ENCODE measurements around the gene USP34.
"Not testable (repeated sequence)": the region's sequence is repeated elsewhere in the genome, so short reads cannot be mapped to it uniquely, and the experiment has no call there.

Gene USP34

DNA sequence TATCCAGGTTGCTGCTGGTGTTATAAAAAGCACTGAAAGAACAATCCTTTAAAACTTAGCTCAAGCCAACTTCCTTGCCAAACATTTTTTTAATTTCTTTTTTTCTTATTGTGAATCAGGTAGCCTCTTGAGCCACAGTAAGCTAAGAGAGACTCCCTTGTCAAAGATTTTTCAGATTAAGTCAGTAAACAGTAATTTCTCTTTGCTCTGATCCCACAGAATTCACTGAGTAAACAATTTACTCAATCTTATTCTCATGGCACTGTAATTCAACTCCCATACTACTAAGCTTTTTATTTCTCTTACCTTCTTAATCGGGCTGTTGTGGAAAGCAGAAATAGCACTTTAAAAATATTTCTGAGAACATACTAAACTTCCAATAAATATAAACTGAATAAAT is 226.2 kb downstream of the USP34 start:
- DNase-seq: no peak

DNA sequence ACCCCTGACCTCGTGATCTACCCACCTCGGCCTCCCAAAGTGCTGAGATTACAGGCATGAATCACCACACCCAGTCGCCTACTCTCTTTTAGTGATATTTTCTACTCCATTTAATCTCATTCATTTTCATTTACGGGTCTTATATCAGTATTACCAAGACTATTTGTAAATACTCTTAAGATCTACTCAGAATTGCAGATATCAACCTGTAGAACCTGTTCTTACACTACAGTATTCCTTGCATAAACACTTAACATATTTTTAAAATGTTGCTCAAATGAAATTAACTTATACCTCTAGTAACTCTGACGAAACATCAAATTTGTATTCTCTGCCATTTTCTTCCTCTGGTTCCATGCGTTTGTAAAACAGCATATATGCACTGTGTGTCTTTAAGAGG is 229.6 kb downstream of the USP34 start:
- DNase-seq: no peak

DNA sequence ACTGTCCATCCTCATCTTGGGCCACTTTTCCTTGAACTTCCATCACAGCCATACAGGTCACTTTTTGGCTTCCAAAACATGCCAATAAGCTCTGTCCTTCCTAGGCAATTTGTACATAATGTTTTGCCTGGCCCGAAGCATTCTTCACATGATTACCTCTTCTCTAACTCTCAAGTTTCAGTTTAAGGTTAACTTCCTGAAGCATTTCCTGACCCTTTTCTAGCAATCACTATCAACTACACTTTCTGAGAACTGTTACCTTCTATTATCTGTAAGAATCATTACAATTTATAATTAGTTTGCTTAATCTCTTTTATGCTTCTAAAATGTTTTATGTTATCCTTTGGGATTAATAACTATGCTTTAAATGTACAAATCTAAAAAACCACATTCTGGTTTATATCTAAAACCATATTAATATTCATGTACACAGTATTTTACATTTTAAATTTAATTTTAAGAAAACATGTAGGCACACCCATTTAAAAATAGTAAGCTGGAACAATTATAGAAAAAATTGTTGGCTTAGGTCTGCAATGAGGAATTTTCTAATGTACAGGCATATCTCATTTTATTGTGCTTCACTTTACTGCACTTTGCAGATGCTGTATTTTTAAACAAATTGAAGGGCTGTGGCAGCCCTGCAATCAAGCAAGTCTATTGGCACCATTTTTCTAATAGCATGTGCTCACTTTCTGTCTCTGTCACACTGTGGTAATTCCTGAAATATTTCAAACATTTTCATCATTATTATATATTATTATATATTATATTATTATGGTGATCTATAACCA is 232.5 kb downstream of the USP34 start:
- no peak for DNase-seq

DNA sequence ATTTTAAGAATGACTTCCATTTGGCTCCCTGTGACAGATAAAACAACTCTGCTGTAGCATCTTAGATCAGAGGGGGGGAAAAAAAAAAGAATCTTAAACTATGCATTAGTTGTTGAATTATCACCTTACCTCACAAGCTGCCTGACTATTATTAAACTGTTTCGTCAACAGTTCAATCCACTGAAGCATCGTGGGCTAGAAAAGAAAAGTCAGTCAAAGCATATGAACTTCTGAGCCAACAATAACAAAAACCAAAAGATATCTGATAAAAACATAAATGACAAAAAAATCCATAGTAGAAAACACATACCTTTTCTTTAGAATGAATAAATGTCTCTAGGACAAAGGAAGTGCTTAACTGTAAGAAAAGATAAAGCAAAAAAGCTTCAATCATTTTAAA is 235.2 kb downstream of the USP34 start:
- no peak for DNase-seq

DNA sequence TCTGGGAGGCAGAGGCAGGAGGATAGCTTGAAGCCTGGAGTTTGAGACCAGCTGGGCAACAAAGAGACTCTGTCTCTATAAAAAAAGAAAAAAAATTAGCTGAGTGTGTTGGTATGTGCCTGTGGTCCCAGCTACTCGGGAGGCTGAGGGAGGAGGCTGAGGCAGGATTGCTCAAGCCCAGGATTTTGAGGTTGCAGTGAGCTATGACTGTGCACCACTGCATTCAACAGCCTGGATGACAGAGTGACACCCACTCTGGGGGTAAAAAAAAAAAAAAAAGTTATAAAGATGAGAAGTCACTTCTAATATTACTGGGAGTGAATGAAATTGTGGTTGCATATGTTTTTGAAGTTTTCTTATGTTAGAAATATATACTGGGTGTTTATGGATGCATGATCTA is 237.3 kb downstream of the USP34 start:
- no peak for DNase-seq

DNA sequence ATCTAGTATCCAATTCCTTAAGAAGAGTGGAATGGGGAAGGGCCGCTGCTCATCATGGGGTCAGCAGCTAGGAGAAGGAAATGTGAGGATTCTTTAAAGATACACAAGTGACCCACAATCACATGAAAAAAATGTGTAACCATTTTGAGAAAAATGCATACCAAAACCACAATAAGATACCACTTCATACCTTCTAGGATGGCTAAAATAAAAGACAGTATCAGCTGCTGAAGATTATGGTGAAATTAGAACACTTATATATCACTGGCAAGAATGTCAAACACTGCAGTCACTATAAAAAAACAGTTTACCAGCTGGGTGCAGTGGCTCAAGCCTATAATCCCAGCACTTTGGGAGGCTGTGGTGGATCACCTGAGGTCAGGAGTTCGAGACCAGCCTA is 241.0 kb downstream of the USP34 start:
- no peak for DNase-seq

DNA sequence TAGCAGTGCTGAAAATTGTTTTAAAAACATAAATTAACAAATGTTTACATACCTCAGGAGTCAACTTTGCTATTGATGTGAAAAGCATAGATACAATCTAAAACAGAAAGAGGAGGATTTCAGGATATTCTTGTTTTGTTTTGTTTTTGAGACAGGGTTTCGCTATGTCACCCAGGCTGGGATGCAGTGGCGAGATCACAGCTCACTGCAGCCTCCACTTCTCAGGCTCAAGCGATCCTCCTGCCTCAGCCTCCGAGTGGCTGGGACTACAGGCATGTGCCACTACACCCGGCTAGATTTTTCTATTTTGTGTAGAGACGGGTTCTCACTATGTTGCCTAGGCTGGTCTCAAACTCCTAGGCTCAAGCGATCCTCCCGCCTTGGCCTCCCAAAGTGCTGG is 248.3 kb downstream of the USP34 start:
- no peak for DNase-seq

DNA sequence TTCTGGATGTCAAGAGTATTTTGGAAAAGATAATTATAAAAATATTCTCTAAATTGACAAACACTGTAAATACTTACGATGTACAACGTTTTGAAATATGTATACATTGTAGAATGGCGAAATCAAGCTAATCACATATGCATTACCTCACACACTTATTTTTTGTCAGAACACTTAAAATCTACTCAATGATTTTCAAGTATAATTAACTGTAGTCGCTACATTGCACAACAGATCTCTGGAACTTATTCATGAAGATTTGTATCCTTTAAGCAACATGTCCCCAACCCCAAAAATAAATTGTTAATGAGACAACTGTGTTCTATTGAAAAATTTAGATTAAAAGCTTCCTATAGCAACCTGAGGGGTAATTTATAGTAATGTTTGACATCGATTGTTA is 249.1 kb downstream of the USP34 start:
- DNase-seq: no peak

DNA sequence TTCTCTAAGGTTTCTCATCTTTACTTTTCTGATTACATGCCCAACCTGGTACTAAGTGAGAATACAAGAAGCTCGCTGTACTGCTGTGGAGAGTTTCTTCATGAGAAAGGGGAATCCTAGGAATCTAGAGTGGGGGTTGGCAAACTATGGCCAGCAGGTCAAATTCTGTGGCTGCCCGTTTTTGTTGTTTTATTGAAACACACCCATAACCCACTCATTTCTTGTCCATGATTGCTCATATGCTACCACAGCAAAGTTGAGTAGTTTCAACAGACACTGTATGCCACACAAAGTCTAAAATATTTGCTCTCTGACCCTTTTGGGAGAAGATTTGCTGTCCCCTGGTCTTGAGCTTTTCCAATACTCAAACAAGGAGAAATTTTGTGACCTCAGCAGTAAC is 250.1 kb downstream of the USP34 start:
- no peak for DNase-seq

DNA sequence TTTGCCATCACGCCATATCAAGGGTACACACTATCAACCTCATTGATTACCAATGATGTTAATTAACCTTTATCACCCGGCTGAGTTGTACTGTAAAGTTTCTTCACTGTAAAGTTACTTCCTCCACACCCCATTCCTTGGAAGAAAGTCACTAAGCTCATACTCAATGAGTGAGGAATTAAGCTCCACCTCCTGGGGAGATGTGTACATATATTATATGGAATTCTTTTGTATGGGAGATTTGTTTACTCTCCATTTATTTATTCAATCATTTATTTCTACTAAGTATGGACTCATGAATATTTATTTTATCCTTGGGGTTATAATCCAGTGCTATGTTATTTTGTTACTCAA is 252.1 kb downstream of the USP34 start:
- DNase-seq: no peak

DNA sequence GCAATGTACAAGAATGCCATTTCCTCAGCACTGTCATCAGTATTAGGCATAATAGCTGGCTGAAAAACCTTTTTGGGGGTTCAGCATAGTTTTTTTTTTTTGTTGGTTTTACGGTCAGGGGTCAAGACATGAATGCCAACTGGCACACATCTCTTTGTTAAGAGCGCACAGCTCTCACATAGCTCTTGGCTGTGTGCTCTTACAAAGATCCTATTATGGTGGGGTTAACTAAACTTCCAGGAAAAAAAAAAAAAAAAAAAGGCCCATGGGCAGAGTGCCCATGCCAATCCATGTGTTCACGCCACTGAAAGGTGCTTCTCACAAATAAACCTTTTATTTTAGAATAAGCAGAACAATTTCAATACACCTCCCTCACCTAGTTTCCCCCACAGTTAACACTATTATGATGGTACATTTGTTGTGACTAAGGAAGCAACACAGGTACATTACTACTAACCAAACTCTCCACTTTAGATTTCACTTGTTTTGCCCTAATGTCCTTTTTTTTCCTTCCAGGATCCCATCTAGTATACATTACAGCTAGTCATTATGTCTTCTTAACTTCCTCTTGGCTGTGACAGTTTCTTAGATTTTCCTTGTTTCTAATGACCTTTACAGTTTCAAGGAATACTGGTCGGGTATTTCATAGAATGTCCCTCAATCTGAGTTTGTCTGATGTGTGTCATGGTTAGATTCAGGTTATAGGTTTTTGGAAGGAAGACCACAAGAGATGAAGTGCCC is 252.6 kb downstream of the USP34 start:
- no peak for DNase-seq

DNA sequence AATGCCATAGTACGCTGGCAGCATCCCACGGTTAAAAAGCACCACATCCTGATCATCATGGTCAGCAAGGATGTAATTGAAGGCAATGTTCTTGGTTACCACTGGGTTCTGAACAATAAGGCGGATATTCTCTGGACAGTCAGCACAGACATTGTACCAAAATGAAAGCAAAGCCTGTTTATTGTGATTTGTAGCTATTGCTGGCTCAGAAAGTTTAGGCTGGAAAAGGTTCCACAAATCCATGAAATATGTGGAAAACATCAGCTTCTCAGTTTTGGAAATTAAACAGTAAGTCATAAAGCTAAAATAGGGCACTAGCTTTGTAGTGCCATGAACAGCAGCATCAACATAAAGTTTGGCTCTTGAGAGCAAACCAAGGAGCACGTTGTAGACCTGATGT is 256.7 kb downstream of the USP34 start:
- no peak for DNase-seq

DNA sequence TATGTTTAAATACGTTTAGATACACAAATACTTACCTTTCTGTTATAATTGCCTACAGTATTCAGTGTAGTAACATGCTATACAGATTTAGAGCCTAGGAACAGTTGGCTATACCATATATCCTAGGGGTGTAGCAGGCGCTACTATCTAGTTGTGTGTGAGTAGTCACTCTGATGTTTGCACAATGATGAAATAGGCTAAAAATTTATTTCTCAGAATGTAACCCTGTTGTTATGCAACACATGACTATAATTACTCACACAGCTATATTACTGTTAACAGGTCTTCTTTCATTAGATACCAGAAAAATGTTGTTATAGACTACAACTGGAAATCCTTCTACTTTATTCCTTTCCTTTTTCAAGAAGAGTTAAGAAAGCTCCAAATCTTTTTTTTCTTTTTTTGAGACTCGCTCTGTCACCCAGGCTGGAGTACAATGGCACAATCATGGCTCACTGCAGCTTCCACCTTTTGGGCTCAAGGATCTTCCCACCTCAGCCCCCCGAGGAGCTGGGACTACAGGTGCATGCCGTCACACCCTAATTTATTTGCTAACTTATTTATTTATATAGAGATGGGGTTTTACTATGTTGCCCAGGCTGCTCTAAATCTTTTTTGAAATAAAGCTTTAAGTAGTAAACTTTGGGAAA is 260.4 kb downstream of the USP34 start:
- DNase-seq: no peak

DNA sequence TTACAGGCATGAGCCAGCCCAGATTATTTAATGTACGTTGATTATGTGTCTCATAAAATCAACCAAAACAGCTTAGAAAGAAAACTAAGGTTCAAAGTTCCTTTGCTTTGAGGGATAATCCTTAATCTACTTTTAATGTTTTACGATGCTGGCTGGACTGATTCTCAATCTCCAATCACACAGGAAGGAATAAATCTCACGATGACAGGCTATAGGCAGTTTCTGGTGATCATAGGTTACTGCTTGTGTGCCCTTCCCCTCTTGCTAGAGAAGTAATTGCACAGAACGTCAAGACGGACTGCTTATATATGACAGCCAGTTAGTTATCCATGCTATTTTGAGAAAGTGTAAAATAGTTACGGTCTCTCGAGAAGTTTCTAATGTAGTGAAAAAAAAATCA is 265.8 kb downstream of the USP34 start:
- DNase-seq: no peak

DNA sequence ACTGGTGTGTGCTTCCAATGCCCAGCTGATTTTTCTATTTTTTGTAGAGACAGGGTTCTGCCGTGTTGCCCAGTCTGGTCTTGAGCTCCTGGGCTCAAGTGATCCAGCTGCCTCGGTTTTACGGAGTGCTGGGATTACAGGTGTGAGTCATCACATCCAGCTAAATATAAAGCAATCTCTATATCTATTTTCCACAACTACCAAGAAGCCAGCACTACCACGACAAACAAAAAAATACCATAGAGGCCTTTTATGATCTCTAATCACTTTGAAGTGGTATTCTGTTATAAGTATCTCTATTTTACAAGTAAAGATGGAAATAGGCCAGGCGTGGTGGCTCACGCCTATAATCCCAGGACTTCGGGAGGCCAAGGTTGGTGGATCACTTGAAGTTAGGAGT is 274.2 kb downstream of the USP34 start:
- no peak for DNase-seq

DNA sequence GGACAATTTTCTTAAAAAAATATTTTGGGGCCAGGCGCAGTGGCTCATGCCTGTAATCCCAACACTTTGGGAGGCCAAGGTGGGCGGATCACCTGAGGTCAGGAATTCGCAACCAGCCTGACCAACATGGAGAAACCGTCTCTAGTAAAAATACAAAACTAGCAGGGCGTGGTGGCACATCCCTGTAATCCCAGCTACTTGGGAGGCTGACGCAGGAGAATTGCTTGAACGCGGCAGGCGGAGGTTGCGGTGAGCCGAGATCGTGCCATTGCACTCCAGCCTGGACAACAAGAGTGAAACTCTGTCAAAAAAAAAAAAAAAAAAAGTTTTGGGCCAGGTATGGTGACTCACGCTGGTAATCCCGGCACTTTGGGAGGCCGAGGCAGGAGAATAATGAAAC is 276.2 kb downstream of the USP34 start:
- not testable (repeated sequence) for DNase-seq

DNA sequence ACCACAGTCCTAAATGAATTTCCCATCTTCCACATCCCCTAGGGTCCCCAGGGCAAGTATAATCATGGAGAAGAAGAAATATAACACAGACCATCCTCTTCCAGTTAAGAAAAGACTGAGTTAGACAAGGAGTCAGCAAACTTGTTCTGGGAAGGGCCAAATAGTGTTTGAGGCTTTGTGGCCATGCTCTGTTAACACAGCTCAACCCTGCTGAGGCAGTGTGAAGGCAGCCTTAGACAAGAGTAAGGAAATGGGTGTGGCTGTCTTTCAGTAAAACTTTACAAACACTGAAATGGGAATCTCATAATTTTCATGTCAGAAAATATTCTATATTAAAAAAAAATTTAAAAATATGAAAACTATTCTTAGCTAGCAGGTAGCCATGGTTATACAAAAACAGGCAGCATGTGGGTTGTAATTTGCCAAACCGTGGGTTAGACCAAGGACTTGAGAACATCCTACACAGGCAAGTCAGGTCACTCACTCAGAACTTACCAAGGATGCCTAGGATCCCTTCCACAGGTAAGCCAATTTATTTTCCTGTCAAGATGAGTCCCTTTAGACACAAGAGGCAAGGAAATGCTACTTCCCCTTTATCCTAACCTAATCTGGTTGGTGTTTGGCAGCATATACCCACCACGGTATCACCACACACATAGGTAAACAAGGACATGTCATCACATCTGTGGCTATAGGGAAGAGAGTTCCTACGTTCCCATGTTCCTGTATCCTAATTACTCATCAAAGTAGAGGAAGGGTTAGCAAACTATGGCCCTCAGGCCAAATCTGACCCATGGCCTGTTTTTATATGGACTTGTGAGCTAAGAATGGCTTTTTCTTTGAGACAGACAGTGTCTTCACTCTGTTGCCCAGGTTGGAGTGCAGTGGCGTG is 277.0 kb downstream of the USP34 start:
- no peak for DNase-seq

DNA sequence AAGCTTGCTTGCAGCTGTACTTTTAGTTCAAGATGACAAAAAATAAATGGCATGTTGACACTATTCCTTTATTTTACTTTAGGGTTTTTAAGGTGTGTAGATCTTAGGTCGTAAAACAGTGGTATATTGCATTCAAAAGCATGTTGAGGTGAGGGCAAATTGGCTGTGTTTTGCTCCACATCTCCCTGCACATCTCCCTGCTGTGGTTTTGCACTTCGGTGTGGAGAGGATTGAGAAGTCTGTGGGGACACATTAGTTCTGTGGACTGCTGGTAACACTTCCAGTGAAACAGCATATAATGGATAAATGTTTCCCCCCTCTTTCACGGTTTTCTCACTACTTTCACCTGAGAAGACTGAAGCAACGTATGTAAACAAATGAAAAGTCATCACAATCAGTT is 283.8 kb downstream of the USP34 start:
- no peak for DNase-seq

DNA sequence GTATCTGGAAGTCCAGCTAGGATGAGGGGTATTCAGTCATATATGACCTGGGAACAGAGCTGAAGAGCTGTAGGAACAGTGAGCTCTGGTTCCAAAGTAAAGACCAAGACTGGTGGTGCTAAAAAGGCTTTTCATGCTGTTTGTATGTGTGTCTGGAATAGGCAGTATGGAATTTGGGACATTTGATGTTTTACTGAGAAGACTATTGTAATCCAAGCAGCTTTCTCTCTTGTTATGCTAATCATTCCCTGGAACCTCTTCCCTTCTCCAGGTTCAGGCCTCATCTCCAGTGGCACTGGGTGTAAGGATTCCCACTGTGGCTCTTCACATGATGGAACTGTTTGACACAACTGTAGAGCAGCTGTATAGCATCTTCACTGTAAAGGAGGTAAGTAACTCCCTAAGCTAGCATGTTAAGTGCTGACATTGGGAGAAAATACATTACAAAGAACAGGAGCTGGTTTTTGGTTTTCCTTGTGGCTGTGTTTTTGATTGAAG is 285.6 kb downstream of the USP34 start:
- DNase-seq: no peak

DNA sequence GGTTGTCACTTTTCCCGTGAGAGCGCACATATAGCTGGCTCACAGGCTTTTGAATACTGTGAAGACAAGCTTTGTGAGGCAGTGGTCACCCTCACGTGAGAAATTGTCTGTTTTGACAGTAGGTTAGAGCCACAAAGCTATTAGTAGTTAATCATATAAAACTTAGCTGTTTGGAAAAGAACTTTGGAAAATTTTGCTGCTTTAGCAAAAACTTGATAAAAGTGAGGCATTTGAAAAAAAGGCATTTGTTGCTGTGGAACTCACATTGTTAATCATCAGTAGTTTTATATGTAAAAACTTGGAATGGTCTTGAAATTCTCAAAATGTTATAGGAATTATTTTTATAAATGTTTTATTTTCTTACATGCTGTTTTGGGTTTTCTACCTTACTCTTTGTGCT is 286.6 kb downstream of the USP34 start:
- no peak for DNase-seq

DNA sequence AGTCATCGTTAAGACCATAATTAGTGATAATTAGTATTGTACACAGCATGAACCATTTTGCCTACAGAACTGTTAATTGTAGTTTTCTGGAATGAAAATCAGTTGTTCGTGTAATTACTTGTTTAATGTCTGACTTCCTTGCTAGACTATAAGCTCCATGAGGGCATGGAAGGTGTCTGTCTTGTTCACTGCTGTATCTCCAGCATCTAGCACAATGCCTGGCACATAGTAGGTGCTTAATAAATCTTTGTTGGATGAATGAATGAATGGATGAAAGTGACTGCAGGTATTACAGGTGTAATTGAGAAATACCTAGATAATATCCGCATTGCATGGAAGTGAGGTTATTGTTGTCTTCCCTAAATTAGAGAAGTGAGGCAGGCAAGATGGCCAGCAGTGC is 287.1 kb downstream of the USP34 start:
- DNase-seq: no peak

DNA sequence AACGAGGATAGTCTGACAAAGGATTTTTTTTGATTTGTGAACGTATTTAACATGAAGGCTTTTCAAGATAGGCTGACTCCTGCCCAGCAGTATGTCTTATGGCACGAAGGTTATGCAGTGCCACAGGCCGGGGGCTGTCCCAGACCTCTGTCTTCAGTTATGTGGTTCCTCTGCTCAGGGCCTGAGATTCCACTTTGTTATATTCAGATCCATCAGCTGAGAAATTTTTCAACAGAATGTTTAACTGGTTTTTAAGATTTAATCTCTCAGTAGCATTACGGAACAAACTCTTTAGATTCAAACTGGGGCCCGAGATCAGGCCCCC is 288.9 kb downstream of the USP34 start:
- no peak for DNase-seq

DNA sequence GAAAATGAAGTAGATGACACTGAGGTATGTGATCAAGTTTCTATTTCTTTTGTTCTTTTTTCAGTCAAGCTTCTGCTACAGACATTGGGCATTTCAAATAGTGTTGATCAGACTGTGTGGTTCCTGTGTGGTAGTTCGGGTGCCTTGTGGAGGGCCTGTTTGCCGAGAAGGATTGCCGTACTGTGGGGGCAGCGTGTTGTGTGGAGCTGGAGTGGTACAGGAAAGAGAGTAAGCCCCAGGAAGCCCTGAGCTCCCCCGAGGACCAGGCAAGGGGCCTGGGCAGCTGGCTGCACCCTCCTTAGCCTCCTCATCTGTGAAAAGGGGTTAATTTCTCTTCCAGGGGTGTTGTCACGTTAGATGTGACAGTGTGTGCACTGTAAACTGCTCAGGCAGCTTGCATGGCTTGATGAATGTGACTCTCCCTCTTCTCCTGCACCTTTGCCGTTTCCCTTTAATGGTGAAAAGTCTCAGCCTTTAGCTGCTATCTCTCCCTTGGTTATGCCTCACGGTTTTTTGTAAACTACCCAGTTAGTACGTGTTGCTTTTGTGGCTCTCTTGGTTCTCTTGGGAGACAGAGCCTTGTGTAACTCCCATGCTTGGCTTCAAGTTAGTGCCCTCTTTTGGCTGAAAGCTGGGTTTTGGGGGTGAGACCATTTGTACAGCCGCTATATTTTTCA is 289.4 kb downstream of the USP34 start:
- DNase-seq: no peak

All from NCI-H187 treated with DMSO at 0.1 percent for 48 hours (cell line).